RWPE2 (cell line): ENCODE measurements around the gene NOC2L.

ENCODE experiments used
- ATAC-seq: fragments of 200-7000 bp; cut with Tn5 transposase; 3 replicates; pipeline ENCODE4 v1.9.1; 2021; ENCODE audit warnings: low read depth
- DNase-seq: peaks from one replicate; pipeline ENCODE4 v3.0.0-alpha.2; 2020; ENCODE audit warnings: low spot score
- H3K27ac ChIP-seq: fragments of 450-650 bp; 2 replicates; pipeline ENCODE4 v1.5.1; 2017; ENCODE audit warnings: mild to moderate bottlenecking; ENCODE audit not compliant: poor library complexity, severe bottlenecking
- H3K27me3 ChIP-seq: fragments of 250-450 bp; sonication (Bioruptor Pico); 2 replicates; pipeline ENCODE4 v1.5.1; 2021; ENCODE audit warnings: mild to moderate bottlenecking, moderate library complexity; ENCODE audit not compliant: insufficient read depth, poor library complexity, severe bottlenecking
- H3K36me3 ChIP-seq: fragments of 250-450 bp; sonication (Bioruptor Pico); 2 replicates; pipeline ENCODE4 v1.5.1; 2020; ENCODE audit warnings: low read depth, mild to moderate bottlenecking, moderate library complexity
- H3K4me1 ChIP-seq: fragments of 250-450 bp; sonication (Bioruptor Pico); 2 replicates; pipeline ENCODE4 v1.5.1; 2021; ENCODE audit warnings: mild to moderate bottlenecking, moderate library complexity; ENCODE audit not compliant: insufficient read depth, poor library complexity, severe bottlenecking
- H3K4me3 ChIP-seq: fragments of 250-450 bp; sonication (Bioruptor Pico); 2 replicates; pipeline ENCODE4 v1.5.1; 2021; ENCODE audit warnings: mild to moderate bottlenecking, moderate library complexity; ENCODE audit not compliant: severe bottlenecking
- H3K9me3 ChIP-seq: fragments of 250-450 bp; sonication (Bioruptor Pico); 2 replicates; pipeline ENCODE4 v1.5.1; 2021; ENCODE audit warnings: mild to moderate bottlenecking, moderate library complexity; ENCODE audit not compliant: severe bottlenecking
- CTCF ChIP-seq: fragments of 450-650 bp; IDR thresholded peaks from one replicate; pipeline ENCODE4 v1.5.1; 2017; ENCODE audit warnings: mild to moderate bottlenecking, moderate library complexity; ENCODE audit not compliant: poor library complexity, severe bottlenecking

The NOC2L gene

GRCh38 chr1:907611-908451 lies 51.2 kb downstream of the NOC2L start:
- Histone ChIP-seq H3K4me1 (peaks cover 4% of the 10 kb centered on the region), H3K4me3 (no peak overlapping the region), H3K36me3 (no peaks in the 10 kb centered on the region), H3K27me3 (no peaks in the 10 kb centered on the region), H3K27ac (no peak overlapping the region), H3K9me3 (no peaks in the 10 kb centered on the region)
- TF ChIP-seq CTCF, result no peak
- ATAC-seq, result no peak
- peak; percentile 39 for DNase-seq

DNA sequence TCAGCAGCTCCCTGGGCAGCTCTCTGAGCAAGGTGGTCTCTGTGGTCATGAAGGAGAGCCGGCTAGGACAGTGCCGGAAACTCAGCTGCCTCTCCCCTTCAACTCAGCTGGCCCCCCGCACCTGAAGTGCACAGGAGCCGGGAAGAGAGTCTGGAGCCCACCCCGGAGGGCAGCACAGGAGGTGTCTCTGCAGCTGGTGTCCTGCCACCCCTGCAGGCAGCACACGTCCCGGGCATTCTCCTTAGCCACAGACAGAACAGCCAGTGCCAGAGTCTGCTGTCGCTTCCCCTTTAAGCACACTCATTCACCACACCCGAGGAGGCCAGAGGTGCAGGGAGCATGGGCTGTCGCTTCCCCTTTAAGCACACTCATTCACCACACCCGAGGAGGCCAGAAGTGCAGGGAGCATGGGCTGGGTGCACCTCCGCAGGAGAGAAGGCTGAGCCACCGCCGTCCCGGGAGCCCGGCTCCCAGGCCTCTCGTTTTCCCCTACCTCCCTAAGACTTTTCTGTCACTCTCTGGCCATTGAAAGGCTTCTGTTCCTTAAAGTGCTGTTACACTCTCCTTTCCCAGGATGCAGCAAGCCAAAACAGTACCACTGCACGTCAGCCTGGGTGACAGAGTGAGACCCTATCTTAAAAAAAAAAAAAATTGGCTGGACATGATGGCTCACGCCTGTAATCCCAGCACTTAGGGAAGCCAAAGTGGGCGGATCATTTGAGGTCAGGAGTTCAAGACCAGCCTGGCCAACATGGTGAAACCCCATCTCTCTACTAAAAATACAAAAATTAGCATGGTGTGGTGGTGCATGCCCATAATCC lies 52.2 kb downstream of the NOC2L start:
- no peaks in the 10 kb centered on the region for H3K36me3 ChIP-seq
- peak; percentile 76 for DNase-seq
- TF ChIP-seq CTCF, result no peak
- no peaks in the 10 kb centered on the region for H3K9me3 ChIP-seq
- no peaks in the 10 kb centered on the region for H3K27me3 ChIP-seq
- ATAC-seq, result peak; percentile 77
- H3K27ac ChIP-seq, result no peak overlapping the region
- H3K4me1 ChIP-seq, result peaks cover 4% of the 10 kb centered on the region
- no peak overlapping the region for H3K4me3 ChIP-seq

- no peak for ATAC-seq
Measured at GRCh38 chr1:905811-906599, 53.1 kb downstream of the NOC2L start.

DNA sequence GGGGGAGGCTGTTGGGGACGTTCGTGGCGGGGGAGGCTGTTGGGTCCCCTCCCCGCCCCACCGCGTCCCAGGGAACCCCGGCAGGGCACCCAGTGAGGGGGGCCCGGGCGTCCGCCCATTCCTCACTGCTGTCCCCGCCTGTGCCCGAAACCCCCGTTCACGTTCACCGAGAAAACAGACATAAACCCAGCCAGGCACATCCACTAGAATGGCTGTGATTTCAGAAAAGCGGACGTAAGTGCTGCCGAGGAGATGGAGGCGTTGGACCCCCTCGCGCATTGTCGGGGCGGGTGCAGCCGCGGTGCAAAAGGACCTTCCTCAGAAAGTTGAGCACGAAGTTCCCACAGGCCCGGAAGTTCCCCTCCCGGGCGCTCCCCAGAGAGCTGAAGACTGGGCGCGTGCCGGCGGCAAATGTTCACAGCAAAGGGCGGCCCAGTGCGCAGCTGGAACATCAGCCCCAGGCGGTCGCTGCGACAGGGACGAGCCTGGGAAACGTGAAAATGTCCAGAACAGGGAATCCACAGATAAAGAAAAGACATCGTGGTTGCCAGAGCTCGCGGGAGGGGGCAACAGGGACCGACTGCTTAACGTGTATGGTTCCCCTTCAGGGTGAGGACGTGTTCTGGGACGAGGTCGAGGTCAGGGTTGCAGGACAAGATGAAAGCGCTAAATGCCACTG lies 53.8 kb downstream of the NOC2L start:
- Histone ChIP-seq H3K4me3 (peak overlapping the region; percentile 27), H3K4me1 (peaks cover 4% of the 10 kb centered on the region), H3K9me3 (no peaks in the 10 kb centered on the region), H3K27ac (no peak overlapping the region), H3K27me3 (no peaks in the 10 kb centered on the region), H3K36me3 (no peaks in the 10 kb centered on the region)
- no peak for TF ChIP-seq CTCF
- ATAC-seq (no peak), DNase-seq (peak; percentile 45)

More at GRCh38 chr1:905811-906599, 53.1 kb downstream of the NOC2L start:
- Histone ChIP-seq H3K36me3 (no peaks in the 10 kb centered on the region), H3K4me1 (peaks cover 4% of the 10 kb centered on the region), H3K27ac (no peak overlapping the region), H3K4me3 (no peak overlapping the region), H3K9me3 (no peaks in the 10 kb centered on the region), H3K27me3 (no peaks in the 10 kb centered on the region)
- no peak for TF ChIP-seq CTCF
- peak; percentile 51 for DNase-seq
